Spleen (tissue), 11 donors: Measurements from ENCODE around the gene CLPX. TPM values are rescaled to one million over a fixed set of nuclear protein-coding genes. Genes with fewer than 3 reads are reported as not detected.

Source experiments
- DNase-seq: peaks from one replicate; pipeline ENCODE4 v3.0.0-alpha.2; 2020
- H3K27ac ChIP-seq, 8 donors: fragments of 200-600 bp; sonication (generic) in 7 of 8; 1 replicate in 4 of 8; 2 replicates in 4 of 8; pipeline versions ENCODE4 v1.5.0 to v1.8.0; 2016 to 2021; ENCODE audit warnings: inconsistent platforms in 4 of 8, mild to moderate bottlenecking in 4 of 8, moderate library complexity in 1 of 8
- H3K27me3 ChIP-seq, 7 donors: fragments of 200-600 bp; sonication (generic) in 6 of 7; replicated peaks in 1 of 7; 1 replicate in 4 of 7; 2 replicates in 3 of 7; pipeline versions ENCODE4 v1.5.0 to v1.8.0; 2016 to 2021; ENCODE audit warnings: inconsistent platforms in 3 of 7, mild to moderate bottlenecking in 1 of 7
- H3K36me3 ChIP-seq, 6 donors: fragments of 200-600 bp; sonication (generic) in 5 of 6; 1 replicate in 4 of 6; 2 replicates in 2 of 6; pipeline versions ENCODE4 v1.5.0 to v1.8.0; 2016 to 2021; ENCODE audit warnings: inconsistent platforms in 2 of 6
- H3K4me1 ChIP-seq, 6 donors: fragments of 200-600 bp; sonication (generic) in 5 of 6; 1 replicate in 3 of 6; 2 replicates in 3 of 6; pipeline versions ENCODE4 v1.5.0 to v1.8.0; 2016 to 2021; ENCODE audit warnings: inconsistent platforms in 3 of 6
- H3K4me3 ChIP-seq, 8 donors: fragments of 200-600 bp; sonication (generic) in 7 of 8; 1 replicate in 4 of 8; 2 replicates in 4 of 8; pipeline versions ENCODE4 v1.5.0 to v1.8.0; 2016 to 2021; ENCODE audit warnings: inconsistent platforms in 4 of 8, mild to moderate bottlenecking in 4 of 8, moderate library complexity in 2 of 8
- H3K9me3 ChIP-seq, 8 donors: fragments of 200-600 bp; sonication (generic) in 7 of 8; 1 replicate in 4 of 8; 2 replicates in 4 of 8; pipeline versions ENCODE4 v1.5.0 to v1.8.0; 2016 to 2021; ENCODE audit warnings: inconsistent platforms in 4 of 8
- POLR2A ChIP-seq, 3 donors: fragments of 450-650 bp; IDR thresholded peaks; one replicate each; pipeline ENCODE4 v1.5.1; 2017; ENCODE audit warnings: antibody characterized with exemption in 3 of 3, mild to moderate bottlenecking in 1 of 3
- POLR2AphosphoS5 ChIP-seq, 3 donors: sonication (generic); formaldehyde crosslinking; IDR thresholded peaks; one replicate each; pipeline ENCODE4 v1.5.1; 2017; ENCODE audit warnings: antibody characterized with exemption in 3 of 3
- WGBS, 5 donors: extraction: QIAGEN DNeasy Blood & Tissue Kit in 3 of 5; methylation state at CpG; one replicate each; pipeline versions ENCODE4 v1.1.5 to v1.1.7; 2013 to 2018; 5-methylcytosine and 5-hydroxymethylcytosine counted together
- intact Hi-C: fragments of 100-400 bp; cut with DNase I; formaldehyde crosslinking; loops from one replicate; pipeline ENCODE4 v1.15.0; 2023; ENCODE audit warnings: low total_unique reads
- polyA plus RNA-seq, 3 donors: library from polyadenylated mRNA; stranded (reverse); fragments of 200-250 nt; gene quantifications; one replicate each; pipeline ENCODE4 v1.2.1, GENCODE V29; 2013
- total RNA-seq, 7 donors: library from RNA; depleted of rRNA in 3 of 7; stranded (reverse); fragments of >200 nt in 3 of 7; fragmentation: NEBNext Ultra II Directional in 4 of 7; extraction: Animal tissue kit (Norgen Biotek cat#: 25700) in 4 of 7; gene quantifications; one replicate each; pipeline versions ENCODE4 v1.1.0 to v1.2.1, GENCODE V29; 2016 to 2021
- TF ChIP-seq, protein P1 (sequence below), 11 experiments: fragments of 200-600 bp in 7 of 11; fragments of 450-650 bp in 4 of 11; sonication (generic) in 4 of 11; IDR thresholded peaks in 8 of 11; conservative IDR thresholded peaks in 3 of 11; 1 replicate in 7 of 11; 2 replicates in 4 of 11; pipeline versions ENCODE4 v1.4.0 to v1.8.0; 2016 to 2021; ENCODE audit warnings: antibody characterized with exemption in 11 of 11, inconsistent platforms in 4 of 11, mild to moderate bottlenecking in 1 of 11
- donor health status: healthy with polysubstance abuse.
- donor health status: DM: no; HTN: no; CAD: no; lungs with moderate emphysema.
- donor health status: DM: no; HTN: no; CAD: no.
- donor health status: Bipolar disorder and iron deficiency.
- donor health status: healthy.
- donor health status: DM: no; HTN: no; CAD: no.
- donor health status: DM: yes; HTN: yes; CAD: no.

The CLPX gene
- total and polyA plus RNA-seq, 10 donors, result 9.5 to 58.3 (median 50.2) TPM

DNA sequence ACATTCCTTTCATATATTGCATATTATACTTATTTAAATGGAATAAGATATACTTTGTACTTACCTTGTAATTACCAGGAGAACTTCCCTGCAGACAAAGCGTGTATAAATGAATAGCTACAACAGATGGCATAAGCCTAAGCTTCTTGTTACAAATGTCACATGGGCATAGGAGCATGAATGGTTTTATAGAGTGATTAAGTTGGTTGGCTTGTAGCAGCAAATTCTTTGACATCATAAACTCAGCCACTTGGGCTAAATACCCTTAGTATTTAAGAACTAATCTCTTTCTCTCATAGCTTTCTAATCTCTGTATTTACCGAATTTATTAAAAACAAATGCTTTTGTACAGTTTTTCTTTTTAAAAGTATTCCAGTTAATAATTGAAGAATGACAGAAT lies 70.1 kb downstream of the CLPX start, which contains the start of gene UBAP1L:
Gene UBAP1L (minus strand): TSS at position 115 of the 400 bp plus-strand sequence. CDS start 8,985 bp downstream, outside the sequence.
- DNase-seq, result no peak
- TF ChIP-seq POLR2A (IDR thresholded peaks at IDR 0.05) (no peak), POLR2AphosphoS5 (IDR thresholded peaks at IDR 0.05) (no peak)
- TF ChIP-seq, protein P1, sequence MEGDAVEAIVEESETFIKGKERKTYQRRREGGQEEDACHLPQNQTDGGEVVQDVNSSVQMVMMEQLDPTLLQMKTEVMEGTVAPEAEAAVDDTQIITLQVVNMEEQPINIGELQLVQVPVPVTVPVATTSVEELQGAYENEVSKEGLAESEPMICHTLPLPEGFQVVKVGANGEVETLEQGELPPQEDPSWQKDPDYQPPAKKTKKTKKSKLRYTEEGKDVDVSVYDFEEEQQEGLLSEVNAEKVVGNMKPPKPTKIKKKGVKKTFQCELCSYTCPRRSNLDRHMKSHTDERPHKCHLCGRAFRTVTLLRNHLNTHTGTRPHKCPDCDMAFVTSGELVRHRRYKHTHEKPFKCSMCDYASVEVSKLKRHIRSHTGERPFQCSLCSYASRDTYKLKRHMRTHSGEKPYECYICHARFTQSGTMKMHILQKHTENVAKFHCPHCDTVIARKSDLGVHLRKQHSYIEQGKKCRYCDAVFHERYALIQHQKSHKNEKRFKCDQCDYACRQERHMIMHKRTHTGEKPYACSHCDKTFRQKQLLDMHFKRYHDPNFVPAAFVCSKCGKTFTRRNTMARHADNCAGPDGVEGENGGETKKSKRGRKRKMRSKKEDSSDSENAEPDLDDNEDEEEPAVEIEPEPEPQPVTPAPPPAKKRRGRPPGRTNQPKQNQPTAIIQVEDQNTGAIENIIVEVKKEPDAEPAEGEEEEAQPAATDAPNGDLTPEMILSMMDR (IDR thresholded peaks at IDR 0.05 in 8 of 11, conservative IDR thresholded peaks at IDR 0.05 in 3 of 11), result no peak
- H3K9me3 ChIP-seq, result no peaks in the 10 kb centered on the region
- peaks cover 4 to 90% (median 52%) of the 10 kb centered on the region in 6 donors for H3K36me3 ChIP-seq
- no peaks in the 10 kb centered on the region for H3K27me3 ChIP-seq
- intact Hi-C loops, result no loop called here
- 92 to 96% (median 95%) methylated on average over 2 of the region's 2 CpGs for WGBS, 5 donors
- H3K4me1 ChIP-seq, result no peaks in the 10 kb centered on the region
- H3K4me3 ChIP-seq, result no peak within 1 kb of the TSS
- H3K27ac ChIP-seq, result no peak within 1 kb of the TSS

DNA sequence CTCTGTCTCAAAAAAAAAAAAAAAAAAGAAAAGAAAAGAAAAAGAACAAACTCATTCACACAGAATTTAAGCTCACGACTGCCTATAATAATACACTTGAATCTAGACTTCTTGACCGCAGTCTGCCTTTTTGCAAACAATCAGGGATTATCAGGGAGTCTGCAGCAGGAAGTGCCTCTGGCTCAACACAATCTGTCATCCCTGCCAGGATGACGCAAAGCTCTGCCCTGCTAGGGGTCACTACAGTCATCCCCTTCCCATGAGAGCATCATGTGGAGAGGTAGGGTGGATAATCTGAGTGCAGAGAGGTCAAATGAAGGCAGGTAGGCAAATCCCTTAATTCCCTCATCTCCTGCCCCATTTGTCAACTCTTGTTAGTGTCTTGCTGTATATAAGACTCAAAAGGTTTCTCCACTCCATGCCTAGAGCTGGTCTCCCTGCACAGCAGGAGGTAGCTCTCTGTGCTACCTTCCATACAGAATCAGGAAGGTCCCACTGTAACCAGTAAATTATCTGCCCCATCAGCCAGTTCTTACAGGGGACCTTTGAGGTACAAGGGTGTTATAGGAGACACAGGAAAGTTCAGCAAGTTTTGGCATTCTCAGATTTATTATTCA lies 74.4 kb downstream of the CLPX start:
- intact Hi-C loops, result no loop called here
- no peaks in the 10 kb centered on the region for H3K4me1 ChIP-seq
- no peaks in the 10 kb centered on the region for H3K9me3 ChIP-seq
- peak overlapping the region in 1 of 8 donors; percentile 21 for H3K27ac ChIP-seq
- H3K4me3 ChIP-seq, result no peak overlapping the region
- WGBS, 5 donors, result 54 to 75% (median 63%) methylated on average over 3 of the region's 3 CpGs
- H3K27me3 ChIP-seq, result no peaks in the 10 kb centered on the region
- DNase-seq, result no peak
- TF ChIP-seq POLR2AphosphoS5 (IDR thresholded peaks at IDR 0.05) (no peak), POLR2A (IDR thresholded peaks at IDR 0.05) (no peak)
- TF ChIP-seq, protein P1 (IDR thresholded peaks at IDR 0.05 in 8 of 11, conservative IDR thresholded peaks at IDR 0.05 in 3 of 11), result no peak
- H3K36me3 ChIP-seq, result peaks cover 0 to 64% (median 19%) of the 10 kb centered on the region in 6 donors

DNA sequence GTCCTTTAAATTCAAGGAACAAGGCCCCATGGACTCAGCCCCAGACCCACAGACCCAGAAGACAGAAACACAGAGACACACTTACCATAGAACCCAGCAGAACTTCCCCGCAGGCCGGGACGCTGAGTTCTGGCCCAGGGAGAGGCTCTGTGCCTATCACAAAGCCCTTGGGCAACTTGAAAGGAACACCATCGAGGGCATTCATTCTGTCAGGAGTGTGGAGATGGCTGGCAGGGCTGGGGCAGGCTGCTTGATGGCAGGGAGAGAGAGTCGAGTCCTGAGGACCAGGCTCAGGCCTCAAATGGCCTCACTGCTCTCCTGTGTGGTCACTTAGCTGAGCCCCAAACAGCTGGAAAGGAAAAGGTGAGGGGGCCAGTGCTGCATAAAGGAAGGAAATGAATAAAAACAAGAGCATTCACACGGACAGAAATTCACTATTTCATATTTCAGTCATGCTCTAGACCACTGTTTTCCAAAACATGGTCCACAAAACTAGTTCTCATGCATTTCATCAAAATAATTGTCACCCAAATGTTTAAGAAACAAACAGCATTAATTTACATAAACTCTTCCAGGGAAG lies 79.0 kb downstream of the CLPX start:
- Histone ChIP-seq H3K27ac (no peak overlapping the region), H3K36me3 (peaks cover 0 to 63% (median 24%) of the 10 kb centered on the region in 6 donors), H3K4me3 (no peak overlapping the region), H3K27me3 (no peaks in the 10 kb centered on the region), H3K9me3 (no peaks in the 10 kb centered on the region), H3K4me1 (peaks cover 0 to 8% (median 1%) of the 10 kb centered on the region in 6 donors)
- no peak for TF ChIP-seq POLR2AphosphoS5 (IDR thresholded peaks at IDR 0.05)
- no peak for TF ChIP-seq POLR2A (IDR thresholded peaks at IDR 0.05)
- TF ChIP-seq, protein P1 (IDR thresholded peaks at IDR 0.05 in 8 of 11, conservative IDR thresholded peaks at IDR 0.05 in 3 of 11), result no peak
- WGBS, 5 donors, result 73 to 80% (median 76%) methylated on average over 6 of the region's 6 CpGs
- no peak for DNase-seq
- intact Hi-C loops, result no loop called here

DNA sequence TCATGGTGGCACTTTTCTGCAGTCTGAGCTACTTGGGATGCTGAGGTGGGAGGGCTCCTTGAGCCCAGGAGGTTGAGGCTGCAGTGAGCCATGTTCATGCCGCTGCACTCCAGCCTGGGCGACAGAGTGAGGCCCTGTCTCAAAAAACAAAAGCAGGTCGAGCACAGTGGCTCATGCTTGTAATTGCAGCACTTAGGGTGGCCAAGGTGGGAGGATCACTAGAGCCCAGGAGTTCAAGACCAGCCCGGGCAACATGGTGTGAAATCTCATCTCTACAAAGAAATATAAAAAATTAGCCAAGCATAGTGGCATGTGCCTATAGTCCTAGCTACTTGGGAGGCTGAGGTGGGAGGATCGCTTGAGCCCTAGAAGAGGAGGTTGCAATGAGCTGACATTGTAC lies 80.1 kb downstream of the CLPX start:
- H3K27me3 ChIP-seq, result no peaks in the 10 kb centered on the region
- H3K4me3 ChIP-seq, result no peak overlapping the region
- DNase-seq, result no peak
- no peak overlapping the region for H3K27ac ChIP-seq
- H3K9me3 ChIP-seq, result no peaks in the 10 kb centered on the region
- H3K4me1 ChIP-seq, result peaks cover 0 to 9% (median 1%) of the 10 kb centered on the region in 6 donors
- 90 to 96% (median 95%) methylated on average over 5 of the region's 5 CpGs for WGBS, 5 donors
- TF ChIP-seq POLR2A (IDR thresholded peaks at IDR 0.05) (no peak), POLR2AphosphoS5 (IDR thresholded peaks at IDR 0.05) (no peak)
- TF ChIP-seq, protein P1 (IDR thresholded peaks at IDR 0.05 in 8 of 11, conservative IDR thresholded peaks at IDR 0.05 in 3 of 11), result no peak
- peaks cover 0 to 74% (median 27%) of the 10 kb centered on the region in 6 donors for H3K36me3 ChIP-seq
- intact Hi-C loops, result no loop called here
